GM18951 (cell line): ENCODE data around the gene NUFIP2.
"Not testable (repeated sequence)": the region's sequence is repeated elsewhere in the genome, so short reads cannot be mapped to it uniquely, and the experiment has no call there.

ENCODE experiments used
- POLR2A ChIP-seq: IDR thresholded peaks from 4 replicates; pipeline ENCODE4 v1.6.1; 2011; ENCODE audit warnings: mild to moderate bottlenecking; ENCODE audit not compliant: insufficient read length, insufficient read depth; ENCODE audit errors: extremely low read depth
- in situ Hi-C: fragments of 300-500 bp; cut with MboI; formaldehyde crosslinking; loops from one replicate; pipeline ENCODE4 v1.12.0; 2022; ENCODE audit warnings: low sequenced_read_pairs, mixed read lengths, inconsistent platforms; ENCODE audit not compliant: unreplicated experiment

NUFIP2 gene

GRCh38 chr17:29240968-29241963 is 52.7 kb downstream of the NUFIP2 start:
- in situ Hi-C loops: no loop called here
- no peak for TF ChIP-seq POLR2A

- no peak for TF ChIP-seq POLR2A
- in situ Hi-C loops: no loop called here
Measured at GRCh38 chr17:29240477-29240876, 53.5 kb downstream of the NUFIP2 start.

- TF ChIP-seq POLR2A: no peak
- in situ Hi-C loops: no loop called here
Measured at GRCh38 chr17:29238133-29238850, 55.7 kb downstream of the NUFIP2 start.

GRCh38 chr17:29237476-29238132 is 56.3 kb downstream of the NUFIP2 start:
- TF ChIP-seq POLR2A: no peak

GRCh38 chr17:29235904-29236303 is 58.0 kb downstream of the NUFIP2 start:
- in situ Hi-C loops: no loop called here
- no peak for TF ChIP-seq POLR2A

More at GRCh38 chr17:29237476-29238132, 56.3 kb downstream of the NUFIP2 start:
- in situ Hi-C loops: no loop called here

- in situ Hi-C loops: not testable (repeated sequence)
Measured at GRCh38 chr17:29234972-29235371, 59.0 kb downstream of the NUFIP2 start.

GRCh38 chr17:29233301-29233700 is 60.6 kb downstream of the NUFIP2 start:
- in situ Hi-C loops: no loop called here
- no peak for TF ChIP-seq POLR2A

GRCh38 chr17:29225396-29225795 is 68.6 kb downstream of the NUFIP2 start:
- TF ChIP-seq POLR2A: no peak
- in situ Hi-C loops: no loop called here

- in situ Hi-C loops: not testable (repeated sequence)
Measured at GRCh38 chr17:29221338-29221737, 72.6 kb downstream of the NUFIP2 start.

- no peak for TF ChIP-seq POLR2A
- in situ Hi-C loops: no loop called here
Measured at GRCh38 chr17:29219378-29220047, 74.4 kb downstream of the NUFIP2 start.

GRCh38 chr17:29216856-29217255 is 77.1 kb downstream of the NUFIP2 start:
- TF ChIP-seq POLR2A: no peak
- in situ Hi-C loops: no loop called here

- in situ Hi-C loops: no loop called here
- no peak for TF ChIP-seq POLR2A
Measured at GRCh38 chr17:29216181-29216580, 77.8 kb downstream of the NUFIP2 start.

- TF ChIP-seq POLR2A: no peak
- in situ Hi-C loops: no loop called here
Measured at GRCh38 chr17:29215717-29216116, 78.2 kb downstream of the NUFIP2 start.
